Ovary (tissue), 9 donors: ENCODE data around the gene ZCCHC2. TPM values are rescaled to one million over a fixed set of nuclear protein-coding genes. Genes with fewer than 3 reads are reported as not detected.

Experiments used
- DNase-seq, 5 donors: peaks; one replicate each; pipeline ENCODE4 v3.0.0-alpha.2; 2019 to 2020
- H3K27ac ChIP-seq, 2 donors: fragments of 200-600 bp; one replicate each; pipeline versions ENCODE4 v1.5.1 to v1.8.0; 2019 to 2022
- H3K27me3 ChIP-seq: fragments of 200-600 bp; one replicate; pipeline ENCODE4 v1.8.0; 2022
- H3K36me3 ChIP-seq: fragments of 200-600 bp; sonication (generic); one replicate; pipeline ENCODE4 v1.5.1; 2019
- H3K4me1 ChIP-seq: one replicate; pipeline ENCODE4 v1.8.1; 2013; ENCODE audit warnings: mild to moderate bottlenecking, moderate library complexity; ENCODE audit not compliant: insufficient read depth
- H3K4me3 ChIP-seq: fragments of 200-600 bp; sonication (generic); one replicate; pipeline ENCODE4 v1.5.1; 2017
- H3K9me3 ChIP-seq, 2 donors: fragments of 200-600 bp in 1 of 2; sonication (generic) in 1 of 2; one replicate each; pipeline versions ENCODE4 v1.5.1 to v1.8.1; 2013 to 2019; ENCODE audit warnings: mild to moderate bottlenecking in 1 of 2, moderate library complexity in 1 of 2
- EP300 ChIP-seq: sonication (generic); formaldehyde crosslinking; IDR thresholded peaks from one replicate; pipeline ENCODE4 v1.6.1; 2017; ENCODE audit warnings: antibody characterized with exemption
- POLR2A ChIP-seq: fragments of 450-650 bp; IDR thresholded peaks from one replicate; pipeline ENCODE4 v1.6.1; 2017; ENCODE audit warnings: antibody characterized with exemption, mild to moderate bottlenecking, moderate library complexity
- WGBS, 3 donors: extraction: QIAGEN DNeasy Blood & Tissue Kit in 1 of 3; methylation state at CpG; one replicate each; pipeline versions ENCODE4 v1.1.5 to v1.1.7; 2013 to 2017; 5-methylcytosine and 5-hydroxymethylcytosine counted together
- intact Hi-C, 4 donors: fragments of 100-400 bp; cut with DNase I; formaldehyde crosslinking; loops; one replicate each; pipeline versions ENCODE4 v1.11.0 to v1.15.1; 2022 to 2023
- polyA plus RNA-seq, 2 donors: library from polyadenylated mRNA; stranded (reverse); fragments of 200-250 nt in 1 of 2; fragments of 350-450 nt in 1 of 2; fragmentation: Illumina TruSeq in 1 of 2; extraction: RNeasy Lipid Tissue Mini Kit (QIAGEN cat#74804) in 1 of 2; gene quantifications; one replicate each; pipeline ENCODE4 v1.2.3, GENCODE V29; 2013 to 2014
- total RNA-seq, 7 donors: library from RNA; depleted of rRNA in 2 of 7; stranded (reverse); fragments of >200 nt in 2 of 7; fragmentation: NEBNext Ultra II Directional in 3 of 7; extraction: Animal tissue kit (Norgen Biotek cat#: 25700) in 3 of 7; gene quantifications; one replicate each; pipeline versions ENCODE4 v1.1.0 to v1.2.4, GENCODE V29; 2016 to 2023
- TF ChIP-seq, protein P1 (sequence below), 3 donors: fragments of 450-650 bp in 2 of 3; fragments of 200-600 bp in 1 of 3; IDR thresholded peaks; one replicate each; pipeline versions ENCODE4 v1.5.1 to v1.8.0; 2016 to 2022; ENCODE audit warnings: antibody characterized with exemption in 3 of 3, mild to moderate bottlenecking in 1 of 3
- donor health status: DM: no; HTN: no; CAD: no; lungs with moderate emphysema.
- donor health status: DM: no; HTN: no; CAD: no.
- donor health status: Bipolar disorder and iron deficiency.
- donor health status: DM: yes; HTN: yes; CAD: no.
- donor health status: DM: no; HTN: no; CAD: no.
- donor health status: DM: yes; HTN: yes; CAD: no.

The ZCCHC2 gene
- total and polyA plus RNA-seq, 9 donors: 7.7 to 24.5 (median 21.9) TPM

DNA sequence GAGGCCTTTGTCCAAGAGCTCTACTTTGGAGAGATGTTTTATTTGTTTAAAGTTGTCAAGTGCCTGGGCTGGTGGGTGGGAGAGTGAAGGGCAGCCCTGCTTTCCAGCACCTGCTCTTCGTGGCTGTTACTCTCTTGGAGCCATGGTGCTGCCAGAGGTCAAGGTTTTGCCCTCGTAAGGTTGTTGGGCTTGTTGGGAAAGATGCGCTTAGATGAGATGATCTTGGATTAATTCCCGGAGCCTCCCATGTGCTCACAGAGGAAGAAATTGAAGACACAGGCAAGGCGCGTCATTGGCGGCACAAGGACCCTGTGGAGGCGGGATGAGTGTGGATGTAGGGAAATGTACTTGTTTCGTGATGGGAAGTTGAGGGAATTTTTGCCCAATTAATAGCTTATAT is 27.9 kb downstream of the ZCCHC2 start:
- 84 to 92% (median 91%) methylated on average over 9 of the region's 9 CpGs for WGBS, 3 donors
- Histone ChIP-seq H3K9me3 (no peaks in the 10 kb centered on the region), H3K36me3 (no peaks in the 10 kb centered on the region), H3K4me3 (no peak overlapping the region), H3K27ac (no peak overlapping the region), H3K4me1 (no peaks in the 10 kb centered on the region), H3K27me3 (no peaks in the 10 kb centered on the region)
- TF ChIP-seq EP300 (no peak), POLR2A (no peak)
- TF ChIP-seq, protein P1, sequence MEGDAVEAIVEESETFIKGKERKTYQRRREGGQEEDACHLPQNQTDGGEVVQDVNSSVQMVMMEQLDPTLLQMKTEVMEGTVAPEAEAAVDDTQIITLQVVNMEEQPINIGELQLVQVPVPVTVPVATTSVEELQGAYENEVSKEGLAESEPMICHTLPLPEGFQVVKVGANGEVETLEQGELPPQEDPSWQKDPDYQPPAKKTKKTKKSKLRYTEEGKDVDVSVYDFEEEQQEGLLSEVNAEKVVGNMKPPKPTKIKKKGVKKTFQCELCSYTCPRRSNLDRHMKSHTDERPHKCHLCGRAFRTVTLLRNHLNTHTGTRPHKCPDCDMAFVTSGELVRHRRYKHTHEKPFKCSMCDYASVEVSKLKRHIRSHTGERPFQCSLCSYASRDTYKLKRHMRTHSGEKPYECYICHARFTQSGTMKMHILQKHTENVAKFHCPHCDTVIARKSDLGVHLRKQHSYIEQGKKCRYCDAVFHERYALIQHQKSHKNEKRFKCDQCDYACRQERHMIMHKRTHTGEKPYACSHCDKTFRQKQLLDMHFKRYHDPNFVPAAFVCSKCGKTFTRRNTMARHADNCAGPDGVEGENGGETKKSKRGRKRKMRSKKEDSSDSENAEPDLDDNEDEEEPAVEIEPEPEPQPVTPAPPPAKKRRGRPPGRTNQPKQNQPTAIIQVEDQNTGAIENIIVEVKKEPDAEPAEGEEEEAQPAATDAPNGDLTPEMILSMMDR (IDR thresholded peaks at IDR 0.05): no peak
- DNase-seq: no peak
- intact Hi-C loops: no loop called here

DNA sequence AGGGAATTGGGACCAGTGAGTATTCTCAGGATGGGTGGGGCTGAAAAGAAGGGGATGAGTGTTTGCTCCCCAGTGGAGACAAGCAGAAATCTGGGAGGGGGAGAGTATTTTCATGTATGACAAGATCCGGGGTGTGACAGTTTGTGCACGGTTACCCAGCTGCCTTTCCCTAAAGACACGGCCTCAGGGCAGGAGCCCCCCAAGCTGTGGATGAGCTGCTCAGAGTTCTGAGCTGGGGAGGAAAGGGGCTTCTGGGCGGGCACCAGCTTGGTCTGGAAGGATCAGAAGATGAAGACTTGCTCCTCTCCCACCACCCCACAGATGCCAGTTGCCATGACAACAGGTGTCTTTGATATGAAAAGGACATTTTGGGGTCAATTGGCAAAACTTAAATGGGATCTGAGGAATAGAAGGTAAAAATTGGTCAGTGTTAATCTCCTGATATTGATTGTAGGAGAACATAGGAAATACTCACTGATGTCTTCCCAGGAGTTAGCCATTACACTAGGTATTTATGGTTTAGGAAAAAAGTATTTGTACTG is 29.2 kb downstream of the ZCCHC2 start:
- Histone ChIP-seq H3K27ac (no peak overlapping the region), H3K36me3 (no peaks in the 10 kb centered on the region), H3K27me3 (no peaks in the 10 kb centered on the region), H3K4me3 (no peak overlapping the region), H3K9me3 (no peaks in the 10 kb centered on the region), H3K4me1 (no peaks in the 10 kb centered on the region)
- intact Hi-C loops: no loop called here
- DNase-seq: no peak
- WGBS, 3 donors: 91 to 96% (median 94%) methylated on average over 4 of the region's 4 CpGs
- TF ChIP-seq EP300: no peak
- TF ChIP-seq, protein P1 (IDR thresholded peaks at IDR 0.05): no peak
- no peak for TF ChIP-seq POLR2A

DNA sequence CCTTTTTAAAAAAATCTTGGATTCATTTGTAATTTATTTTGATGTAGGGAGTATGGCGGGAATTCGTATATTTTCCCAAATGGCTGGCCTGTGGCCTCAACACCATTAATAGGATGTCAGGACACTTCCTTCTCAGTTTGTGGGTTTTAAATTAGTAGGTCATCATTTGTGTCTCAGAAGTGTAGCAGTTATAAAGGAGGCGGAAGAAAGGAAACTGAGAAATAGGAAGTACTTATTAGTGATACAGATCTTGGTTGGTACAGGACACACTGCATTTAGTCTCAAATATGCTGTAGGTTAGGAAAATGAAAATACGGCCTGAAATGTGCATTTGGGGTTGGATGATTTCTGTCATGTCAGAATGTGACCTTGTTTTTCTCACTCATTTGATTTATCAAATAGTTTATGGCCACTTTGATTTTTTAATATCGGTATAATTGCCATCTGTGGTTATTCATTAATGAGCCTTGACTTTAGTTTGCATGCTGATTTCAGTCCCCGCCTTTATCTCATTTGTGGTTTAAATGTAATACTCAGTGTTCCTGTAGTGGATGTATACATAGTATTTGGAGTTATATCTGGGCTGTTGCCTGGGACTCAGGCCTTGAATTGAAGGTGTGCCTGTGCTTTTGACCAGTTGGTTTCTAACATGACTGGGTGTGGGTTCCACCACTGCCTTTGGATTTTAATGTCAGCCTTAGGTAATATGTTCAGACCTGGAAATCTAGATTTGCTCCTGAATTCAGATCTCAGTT is 31.4 kb downstream of the ZCCHC2 start:
- no peaks in the 10 kb centered on the region for H3K36me3 ChIP-seq
- no peak overlapping the region for H3K4me3 ChIP-seq
- H3K27me3 ChIP-seq: no peaks in the 10 kb centered on the region
- DNase-seq: no peak
- no peaks in the 10 kb centered on the region for H3K4me1 ChIP-seq
- no peaks in the 10 kb centered on the region for H3K9me3 ChIP-seq
- 92% methylated on average over 6 of the region's 6 CpGs for WGBS, 3 donors
- no peak overlapping the region for H3K27ac ChIP-seq
- TF ChIP-seq POLR2A (no peak), EP300 (no peak)
- TF ChIP-seq, protein P1 (IDR thresholded peaks at IDR 0.05): no peak
- intact Hi-C loops: no loop called here

DNA sequence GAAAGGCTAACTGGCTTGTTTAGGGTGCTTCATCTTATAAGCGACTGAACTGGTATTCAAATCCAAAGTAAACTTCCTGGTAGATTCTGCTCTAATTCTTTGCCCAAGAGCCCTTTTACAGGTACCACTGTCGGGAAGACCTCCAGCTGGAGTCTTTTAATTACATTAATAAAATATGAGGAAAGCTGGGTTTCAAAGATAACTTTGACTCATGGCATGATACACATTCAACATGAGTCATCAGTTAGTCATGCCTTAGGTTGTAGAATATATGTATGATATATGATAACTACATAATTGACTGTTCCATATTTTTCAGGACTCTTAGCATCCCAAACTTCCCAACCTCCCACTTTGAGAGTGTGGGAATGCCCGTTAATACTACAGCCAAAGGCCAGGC is 32.3 kb downstream of the ZCCHC2 start:
- no peak overlapping the region for H3K4me3 ChIP-seq
- no peaks in the 10 kb centered on the region for H3K9me3 ChIP-seq
- TF ChIP-seq EP300 (no peak), POLR2A (no peak)
- TF ChIP-seq, protein P1 (IDR thresholded peaks at IDR 0.05): no peak
- H3K36me3 ChIP-seq: no peaks in the 10 kb centered on the region
- 94 to 96% (median 94%) methylated on average over 3 of the region's 3 CpGs for WGBS, 3 donors
- no peak overlapping the region for H3K27ac ChIP-seq
- no peak for DNase-seq
- intact Hi-C loops: no loop called here
- H3K4me1 ChIP-seq: no peaks in the 10 kb centered on the region
- H3K27me3 ChIP-seq: no peaks in the 10 kb centered on the region
